NCI-H1092 (cell line): Measurements from ENCODE around the gene ACOX3.
"Not testable (repeated sequence)": the region's sequence is repeated elsewhere in the genome, so short reads cannot be mapped to it uniquely, and the experiment has no call there.

Experiments
- DNase-seq: peaks from one replicate; lab custom pipeline; 2025; lab: John Stamatoyannopoulos, UW

ACOX3 gene

DNA sequence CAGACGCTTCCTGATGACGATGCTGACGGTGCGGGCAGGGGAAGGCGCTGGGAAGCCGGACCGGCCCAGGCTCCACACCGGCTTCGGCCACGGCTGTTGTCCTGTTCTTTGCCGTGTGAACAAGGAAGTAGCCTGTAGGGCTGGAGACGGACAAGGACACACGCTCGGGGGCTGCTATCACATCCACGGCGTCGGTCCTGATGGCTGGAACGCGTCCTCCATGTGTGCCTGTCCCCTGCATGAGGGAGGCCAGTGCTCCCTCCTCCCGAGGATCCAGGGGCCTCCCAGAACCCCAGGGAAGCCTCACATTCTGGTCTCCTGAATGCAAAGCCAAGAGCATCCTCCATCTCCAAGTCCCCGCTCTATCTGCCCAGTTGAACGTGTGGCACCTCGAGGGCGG, 53.8 kb downstream of the ACOX3 start:
- no peak for DNase-seq

DNA sequence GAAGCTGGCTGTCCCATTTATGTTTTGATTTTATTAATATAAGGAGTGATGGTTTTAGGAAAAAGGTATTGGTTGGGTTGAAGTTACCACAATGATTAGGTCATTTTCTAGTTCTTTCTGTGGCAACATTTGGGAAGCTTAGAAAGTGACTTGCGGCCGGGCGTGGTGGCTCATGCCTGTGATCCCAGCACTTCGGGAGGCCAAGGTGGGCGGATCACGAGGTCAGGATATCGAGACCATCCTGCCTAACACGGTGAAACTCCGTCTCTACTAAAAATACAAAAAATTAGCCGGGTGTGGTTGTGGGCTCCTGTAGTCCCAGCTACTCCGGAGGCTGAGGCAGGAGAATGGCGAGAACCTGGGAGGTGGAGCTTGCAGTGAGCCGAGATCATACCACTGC, 54.4 kb downstream of the ACOX3 start:
- DNase-seq = not testable (repeated sequence)

DNA sequence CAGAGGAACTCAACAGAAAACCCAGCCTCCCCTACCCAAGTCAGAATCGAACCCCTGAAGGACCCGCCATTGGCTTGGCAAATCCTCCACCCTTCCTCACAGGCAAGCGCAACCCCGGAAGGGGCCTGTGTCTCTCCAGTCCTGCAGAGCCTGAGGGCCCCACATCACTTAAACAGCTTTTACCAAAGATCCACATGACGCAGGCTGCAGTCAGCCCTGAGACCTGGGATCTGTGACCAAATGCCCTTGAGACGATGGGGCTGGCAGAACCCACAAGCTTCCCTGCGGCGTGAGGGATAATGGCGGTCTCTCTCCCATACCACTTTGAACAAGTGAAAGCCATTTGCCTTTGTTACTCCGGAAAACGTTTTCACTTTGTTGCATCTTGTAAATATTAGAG, 54.9 kb downstream of the ACOX3 start:
- DNase-seq = no peak

DNA sequence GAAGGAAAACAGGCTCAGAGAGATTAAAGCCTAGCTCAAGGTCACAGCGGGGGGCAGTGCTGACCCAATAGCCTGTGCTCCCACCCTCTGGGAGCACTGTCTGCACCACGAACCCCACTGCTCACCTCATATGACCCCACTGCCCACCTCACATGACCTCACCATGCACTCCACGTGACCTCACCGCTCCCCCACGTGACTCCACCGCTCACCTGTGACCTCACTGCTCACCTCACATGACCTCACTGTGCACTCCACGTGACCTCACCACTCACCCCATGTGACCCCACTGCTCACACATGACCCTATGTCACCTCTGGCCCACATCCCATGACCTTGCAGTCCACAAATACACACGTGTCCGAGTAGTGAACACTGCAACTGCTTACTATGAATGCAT, 55.4 kb downstream of the ACOX3 start:
- no peak for DNase-seq

DNA sequence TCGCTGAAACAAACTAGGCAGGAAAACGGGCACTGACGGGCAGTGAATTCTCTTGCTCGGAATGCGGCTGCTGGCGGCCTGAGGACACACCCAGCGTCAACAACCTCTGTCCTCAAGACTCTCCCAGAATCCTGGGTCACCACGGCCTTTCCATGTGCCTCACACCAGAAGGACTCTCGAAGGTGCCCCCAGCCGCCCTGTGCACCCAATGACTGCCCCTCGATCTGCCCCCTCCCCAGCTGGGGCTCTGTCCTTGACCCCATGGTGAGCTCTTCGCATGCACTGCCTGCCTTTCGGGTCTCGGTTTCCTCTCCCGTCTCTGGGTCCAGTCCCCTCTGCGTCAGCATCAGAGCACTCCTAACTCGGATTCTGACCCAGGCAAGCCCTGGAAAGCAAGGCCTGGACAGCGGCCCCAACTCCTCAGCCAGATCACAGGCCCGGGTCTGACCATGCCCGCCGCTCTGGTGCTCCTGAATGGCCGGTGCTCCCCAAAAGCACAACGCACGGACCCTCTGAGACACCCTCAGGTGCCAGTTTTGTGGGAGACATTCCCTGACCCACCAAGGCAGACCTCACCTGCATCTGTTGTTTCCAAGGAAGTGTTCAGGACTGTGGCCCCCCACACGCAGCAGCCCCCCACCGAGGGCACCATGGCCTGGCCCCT, 56.0 kb downstream of the ACOX3 start:
- no peak for DNase-seq

DNA sequence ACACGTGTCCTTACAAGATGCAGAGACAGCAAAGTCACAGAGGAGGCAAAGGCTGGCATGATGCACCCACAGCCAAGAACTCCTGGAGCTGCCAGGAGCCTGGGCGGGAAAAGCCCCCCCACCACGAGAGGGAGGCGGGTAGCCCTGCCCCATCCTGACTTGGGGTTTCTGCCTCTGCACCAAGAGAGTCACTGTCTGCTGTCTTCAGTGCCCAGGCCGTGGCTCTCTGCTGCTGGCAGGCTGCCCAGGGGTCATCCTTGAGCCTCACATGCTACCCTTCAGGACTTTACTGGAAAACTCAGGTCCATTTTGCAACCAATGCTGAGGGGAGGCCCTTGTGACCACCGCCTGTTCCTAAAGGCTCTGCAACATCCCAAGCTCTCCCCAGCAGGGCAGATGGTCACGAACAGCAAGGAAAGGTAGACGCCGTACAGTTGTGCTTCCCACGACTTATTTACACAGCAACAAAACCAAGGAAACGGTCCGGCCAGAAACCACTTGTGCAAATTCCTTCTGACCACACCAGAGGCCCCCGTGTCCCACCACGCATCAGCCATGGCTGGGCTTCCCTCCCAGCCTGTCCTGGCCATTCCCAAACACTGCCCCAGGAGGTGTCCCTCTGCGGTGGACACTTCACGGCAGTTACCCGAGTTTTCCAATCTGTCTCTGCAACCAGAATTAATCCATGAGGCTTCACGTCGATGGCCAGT, 56.9 kb downstream of the ACOX3 start:
- DNase-seq = no peak

DNA sequence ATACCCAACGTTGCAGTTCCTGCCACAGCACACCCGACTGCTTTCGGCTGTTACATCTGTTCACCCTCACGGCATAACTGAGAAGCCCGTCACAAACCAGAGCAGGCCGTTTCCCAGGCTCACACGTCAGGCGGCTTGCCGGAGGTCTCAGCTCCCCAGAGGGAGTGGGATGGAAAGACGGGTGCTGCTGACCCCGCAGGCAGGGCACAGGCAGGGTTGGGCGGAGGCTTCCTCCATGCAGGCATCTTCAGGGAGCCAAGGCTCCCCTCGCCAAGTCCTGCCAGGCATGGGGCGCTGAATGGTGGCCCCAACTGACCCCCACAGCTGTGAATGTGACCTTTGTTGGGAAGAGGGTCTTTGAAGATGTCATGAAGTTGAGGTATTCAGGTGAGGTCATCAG, 57.5 kb downstream of the ACOX3 start:
- no peak for DNase-seq

DNA sequence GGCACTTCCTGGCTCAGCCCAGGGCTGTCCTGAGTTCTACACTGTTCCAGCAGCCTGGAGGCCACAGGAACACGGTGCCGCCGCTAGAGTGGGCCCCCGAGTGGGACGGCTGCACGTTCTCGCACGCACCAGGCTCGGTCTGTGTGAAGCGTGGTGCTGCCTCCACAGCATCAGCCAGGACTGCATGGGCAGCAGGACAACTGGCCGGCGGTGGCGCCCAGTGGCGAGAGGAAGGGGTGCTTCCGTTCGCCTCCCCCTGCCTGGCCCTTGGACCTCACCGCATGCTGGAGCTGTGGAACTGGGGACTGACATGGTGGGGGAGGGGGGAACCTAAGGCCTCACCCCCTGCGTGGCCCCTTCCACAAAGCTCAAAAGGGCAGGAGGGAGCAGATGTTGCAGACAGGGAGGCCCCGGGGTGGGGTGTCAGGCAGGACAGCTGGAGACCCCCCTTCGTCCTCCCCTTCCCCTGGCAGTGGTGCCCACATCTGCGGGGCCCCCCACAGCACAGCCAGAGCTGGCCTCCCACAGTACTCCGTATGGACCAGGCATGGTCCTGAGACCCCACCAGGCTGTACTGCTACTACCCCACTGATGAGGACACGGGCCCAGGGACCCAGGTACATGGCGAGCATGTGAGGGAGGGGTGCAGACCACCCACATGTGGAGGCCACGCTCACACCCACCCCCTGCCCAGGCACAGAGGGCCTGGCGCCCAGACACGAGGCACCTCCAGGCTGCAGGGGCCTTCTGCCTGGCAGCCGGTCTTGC, 58.5 kb downstream of the ACOX3 start:
- DNase-seq = no peak

DNA sequence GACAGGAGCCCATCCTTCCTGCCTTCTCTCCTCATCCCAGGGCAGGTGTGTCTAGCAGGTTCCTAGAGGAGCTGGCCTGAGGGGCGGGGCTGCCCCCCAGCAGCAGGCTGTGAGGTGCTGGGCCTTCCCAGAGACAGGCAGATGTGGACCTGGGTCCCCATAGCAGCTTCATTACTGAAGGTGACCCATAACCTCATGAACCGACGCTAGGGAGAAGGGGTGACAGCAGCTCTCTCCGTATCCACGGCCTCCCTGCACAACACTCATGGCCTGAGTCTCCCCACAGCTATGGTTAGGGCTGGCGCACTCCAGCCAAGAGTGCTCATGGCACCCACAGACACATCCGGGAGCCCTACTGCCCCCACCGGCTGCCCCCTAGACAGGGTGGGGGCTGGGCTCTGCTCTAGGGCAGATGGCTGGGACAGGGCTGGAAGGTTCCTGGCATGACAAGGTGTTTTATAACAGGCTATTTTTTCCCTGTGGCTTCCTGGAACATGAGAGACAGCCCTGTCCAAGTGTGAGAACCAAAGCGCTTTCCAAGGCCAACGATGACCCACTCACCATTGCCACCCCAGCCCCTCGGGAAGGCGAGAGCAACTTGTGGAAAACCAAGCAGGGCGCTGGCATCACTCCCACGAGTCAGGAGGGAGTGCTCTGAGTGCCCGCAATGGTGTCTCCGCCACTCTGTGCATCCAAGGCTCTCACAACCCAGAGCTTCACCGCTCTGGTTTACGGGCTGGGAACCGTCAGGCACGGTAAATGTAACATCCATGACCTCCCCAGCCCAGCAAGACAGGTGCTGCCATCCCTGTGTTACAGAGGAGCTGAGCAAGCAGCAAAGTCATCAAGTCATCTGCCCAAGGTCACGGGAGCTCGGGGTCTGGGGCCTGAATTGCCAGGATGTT, 59.8 kb downstream of the ACOX3 start:
- DNase-seq = no peak

DNA sequence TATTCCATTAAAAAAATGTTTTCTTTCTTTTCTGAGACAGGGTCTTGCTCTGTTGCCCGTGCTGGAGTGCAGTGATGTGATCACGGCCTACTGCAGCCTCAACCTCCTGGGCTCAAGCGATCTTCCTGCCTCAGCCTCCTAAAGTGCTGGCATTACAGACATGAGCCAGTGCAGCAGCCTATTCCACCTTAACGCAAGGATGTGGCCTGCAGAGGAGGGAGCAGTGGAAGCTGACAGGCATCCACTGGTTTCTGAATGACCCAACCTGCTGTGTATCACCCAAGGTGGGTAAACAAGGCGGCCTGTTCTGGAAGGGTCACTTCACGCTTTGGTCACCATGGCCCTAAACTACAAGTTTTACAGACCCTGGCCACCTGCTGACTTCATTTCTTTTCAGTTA, 60.8 kb downstream of the ACOX3 start:
- no peak for DNase-seq

DNA sequence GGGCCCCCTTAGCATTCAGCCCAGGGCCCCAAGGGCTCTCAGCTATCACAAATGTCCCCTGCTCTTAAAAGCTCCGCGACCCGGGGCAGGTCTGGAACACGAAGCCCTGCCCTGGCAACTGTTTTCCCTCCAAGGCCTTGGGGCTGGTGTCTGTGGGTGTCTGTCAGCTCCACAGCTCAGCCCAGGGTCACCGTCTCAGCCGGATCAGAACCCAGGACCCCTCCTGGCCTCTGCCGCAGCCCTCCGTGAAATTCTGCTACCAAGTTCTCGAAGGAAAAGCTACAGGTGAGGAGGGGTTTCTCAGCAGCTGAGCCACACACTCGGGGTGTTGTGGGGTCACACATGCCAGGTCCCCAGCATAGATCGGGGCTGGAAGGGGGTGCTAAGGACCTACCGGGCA, 61.2 kb downstream of the ACOX3 start:
- no peak for DNase-seq

DNA sequence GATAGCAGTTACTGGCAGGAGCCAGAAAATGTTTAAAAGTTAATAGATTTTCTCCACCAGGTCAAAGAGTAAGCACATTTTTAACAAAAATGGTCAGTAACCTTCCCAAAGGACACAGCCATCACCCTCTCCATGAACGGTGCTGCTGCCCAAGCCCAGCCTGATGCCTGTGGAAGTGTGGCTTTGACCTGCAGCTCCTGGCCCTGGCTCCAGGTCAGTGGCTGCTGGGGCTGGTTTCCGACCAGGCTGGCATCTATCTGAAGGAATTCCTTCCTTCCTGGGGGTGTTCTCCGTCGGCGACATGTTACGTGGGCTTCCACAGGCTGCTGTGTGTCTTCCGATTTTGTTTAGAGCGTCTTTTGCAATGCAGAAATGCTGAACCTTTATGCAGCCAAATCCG, 61.7 kb downstream of the ACOX3 start:
- no peak for DNase-seq

DNA sequence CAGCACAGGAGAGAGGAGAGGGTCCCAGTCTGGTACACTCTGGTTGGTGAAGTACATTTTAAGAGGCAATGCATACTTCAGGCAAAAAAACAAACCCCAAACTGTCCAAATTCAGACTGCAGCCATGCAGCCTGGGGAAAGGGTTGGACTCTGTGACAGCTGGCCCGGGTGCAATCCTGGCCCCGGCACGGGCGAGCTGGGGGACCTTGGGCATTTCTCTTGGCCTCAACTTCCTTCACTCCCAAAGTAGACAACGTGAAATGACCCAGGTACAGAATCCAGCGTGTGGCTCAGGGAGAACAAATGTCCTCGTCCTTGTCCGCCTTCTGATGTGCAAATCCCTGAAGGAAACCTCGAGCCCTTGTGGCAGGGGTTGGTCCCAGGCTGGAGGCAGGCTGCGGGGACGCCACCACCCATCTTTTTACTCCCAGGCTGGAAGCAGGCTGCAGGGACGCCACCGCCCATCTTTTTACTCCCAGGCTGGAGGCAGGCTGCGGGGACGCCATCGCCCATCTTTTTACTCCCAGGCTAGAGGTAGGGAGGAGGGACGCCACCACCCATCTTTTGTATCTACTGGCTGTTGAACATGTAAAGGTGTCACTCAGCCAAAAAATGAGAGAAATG, 62.3 kb downstream of the ACOX3 start:
- DNase-seq = no peak

DNA sequence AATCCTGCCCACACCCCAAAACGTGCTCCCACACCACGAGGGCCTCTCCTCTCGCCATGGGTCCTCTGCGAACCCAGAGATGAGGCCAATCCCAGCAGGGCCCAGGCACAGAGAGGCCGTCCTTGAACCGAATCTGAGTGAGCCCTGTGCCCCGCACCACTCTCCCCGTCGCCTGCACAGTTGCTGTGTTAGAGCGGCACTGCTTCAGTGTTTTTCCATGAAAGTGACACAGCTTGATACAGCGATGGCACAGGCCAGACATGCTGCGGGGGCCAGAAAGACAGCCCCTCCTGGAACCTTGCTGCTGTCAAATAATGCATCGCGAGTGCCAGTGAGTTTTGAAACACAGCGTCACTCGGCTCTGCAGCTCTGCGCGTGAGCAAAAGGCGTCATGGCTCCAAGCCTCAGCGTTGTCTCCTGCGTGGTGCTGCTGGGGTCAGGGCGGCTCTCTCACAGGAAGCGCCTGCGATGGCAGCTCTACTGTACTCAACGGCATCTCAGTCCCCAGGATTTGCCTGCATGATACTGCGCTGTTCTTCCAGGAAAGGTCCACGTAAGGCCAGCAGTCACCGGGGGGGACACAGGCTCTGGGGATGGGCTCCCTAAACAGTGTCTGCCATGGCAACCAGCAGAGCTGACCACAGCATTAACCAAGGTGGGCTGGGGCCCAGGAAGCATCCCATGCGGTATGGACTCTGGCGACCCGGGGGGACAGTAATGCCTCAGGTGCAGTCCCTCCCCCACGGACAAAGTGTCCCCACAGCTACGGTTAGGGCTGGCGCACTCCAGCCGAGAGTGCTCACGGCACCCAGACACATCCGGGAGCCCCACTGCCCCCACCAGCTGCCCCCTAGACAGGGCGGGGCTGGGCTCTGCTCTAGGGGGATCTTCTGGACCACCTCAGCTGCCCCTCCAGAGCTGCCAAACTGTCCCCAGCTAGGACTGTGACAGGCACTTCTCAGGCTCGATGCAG, 63.1 kb downstream of the ACOX3 start:
- DNase-seq = no peak

DNA sequence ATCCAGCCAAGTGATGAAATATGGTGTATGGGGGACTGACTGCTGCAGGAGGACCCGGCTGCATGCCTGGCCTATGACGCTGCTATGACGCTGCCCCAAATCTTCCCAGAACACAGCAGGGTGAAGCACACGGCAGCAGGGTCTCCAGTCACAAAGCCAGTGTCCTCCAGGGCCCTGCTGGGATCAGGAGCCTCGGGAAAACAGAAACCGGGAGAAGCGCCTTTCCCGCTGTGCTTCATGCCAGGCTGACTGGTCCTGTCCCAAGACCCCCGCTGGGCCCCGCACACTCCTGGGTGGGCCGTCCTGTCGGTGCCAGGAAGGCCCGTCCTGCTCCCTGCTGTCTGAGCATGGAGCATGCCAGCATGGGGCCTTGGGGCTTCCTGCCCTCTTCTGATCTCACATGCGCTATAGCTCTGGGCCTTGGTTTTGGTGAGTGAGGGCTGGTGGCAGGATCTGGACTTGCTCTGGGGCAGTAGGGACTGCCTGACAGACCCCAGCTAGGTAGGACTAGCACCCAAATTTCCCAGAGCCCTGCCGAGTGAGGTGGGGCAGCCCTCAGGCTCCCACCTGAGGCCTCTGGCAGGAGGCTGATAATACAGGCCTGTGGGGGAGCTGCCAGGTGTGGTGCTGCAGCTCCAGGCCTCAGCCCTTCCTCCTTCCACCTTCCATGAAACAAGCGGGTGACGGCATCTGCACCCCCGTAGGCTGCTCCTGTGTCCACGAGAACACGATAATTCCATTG, 64.0 kb downstream of the ACOX3 start:
- no peak for DNase-seq

DNA sequence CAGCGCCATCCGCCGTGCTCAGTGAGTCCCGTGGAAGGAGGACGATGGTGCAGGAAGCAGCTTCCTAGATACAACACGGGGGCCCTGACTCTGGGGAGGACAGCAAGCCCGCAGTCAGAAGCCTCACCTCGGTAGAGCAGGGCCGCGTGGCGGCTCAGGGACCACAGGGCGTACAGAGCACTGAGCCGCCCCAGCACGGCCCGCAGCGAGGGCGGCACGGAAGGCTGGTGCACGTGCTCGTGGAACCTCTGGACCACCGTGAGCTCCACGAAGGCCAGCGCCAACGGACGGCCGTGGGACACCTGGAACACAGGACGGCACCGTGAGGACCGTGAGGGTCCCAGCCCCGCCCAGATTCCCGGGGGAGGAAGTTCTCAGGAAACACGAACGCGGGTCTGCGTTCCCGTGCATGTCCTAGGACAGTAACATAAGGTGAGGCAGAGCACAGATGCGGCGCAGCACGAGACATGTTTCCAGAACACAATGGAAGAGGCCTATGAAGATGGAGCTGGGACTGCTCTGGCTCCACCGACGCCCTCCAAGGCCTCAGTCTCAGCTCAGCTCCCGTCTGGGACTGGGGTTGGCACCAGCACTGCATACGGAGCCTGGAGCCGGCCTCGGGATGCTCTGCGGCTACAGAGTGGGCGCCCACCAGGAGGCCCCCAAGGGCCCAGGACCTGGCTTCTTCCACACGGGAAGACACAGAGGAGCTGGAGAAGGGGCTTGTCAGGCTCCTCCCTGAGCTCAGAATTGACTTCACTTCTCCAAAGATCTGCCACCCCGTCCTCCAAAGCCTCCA, 65.5 kb downstream of the ACOX3 start:
- DNase-seq = no peak

DNA sequence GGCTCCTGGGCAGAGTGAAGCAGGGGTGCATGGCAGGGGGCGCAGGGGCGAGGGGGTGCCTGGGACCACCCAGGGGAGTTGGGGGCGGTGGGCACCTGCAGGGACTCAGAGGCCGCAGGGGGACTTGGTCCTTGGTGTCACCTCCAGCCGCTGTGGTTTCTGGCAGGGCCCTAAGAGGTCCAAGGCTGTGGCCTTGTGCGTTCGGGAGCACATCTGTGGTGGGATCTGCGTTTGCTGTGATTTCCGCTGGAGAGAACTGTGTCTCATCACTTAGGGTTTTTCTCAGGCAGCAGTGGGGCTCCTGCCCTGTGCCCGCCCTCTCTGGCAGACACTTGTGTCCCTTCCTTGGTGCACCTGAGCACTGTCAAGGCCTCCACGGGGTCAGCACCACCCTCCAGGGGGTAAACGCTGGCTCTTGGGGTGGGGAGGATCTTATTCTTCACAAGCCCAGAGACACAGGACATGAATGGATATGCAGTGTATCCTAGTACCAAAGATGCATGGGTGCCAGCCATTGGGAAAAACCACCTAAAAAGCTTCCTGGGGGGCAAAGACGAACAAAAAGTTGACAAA, 66.5 kb downstream of the ACOX3 start:
- no peak for DNase-seq

DNA sequence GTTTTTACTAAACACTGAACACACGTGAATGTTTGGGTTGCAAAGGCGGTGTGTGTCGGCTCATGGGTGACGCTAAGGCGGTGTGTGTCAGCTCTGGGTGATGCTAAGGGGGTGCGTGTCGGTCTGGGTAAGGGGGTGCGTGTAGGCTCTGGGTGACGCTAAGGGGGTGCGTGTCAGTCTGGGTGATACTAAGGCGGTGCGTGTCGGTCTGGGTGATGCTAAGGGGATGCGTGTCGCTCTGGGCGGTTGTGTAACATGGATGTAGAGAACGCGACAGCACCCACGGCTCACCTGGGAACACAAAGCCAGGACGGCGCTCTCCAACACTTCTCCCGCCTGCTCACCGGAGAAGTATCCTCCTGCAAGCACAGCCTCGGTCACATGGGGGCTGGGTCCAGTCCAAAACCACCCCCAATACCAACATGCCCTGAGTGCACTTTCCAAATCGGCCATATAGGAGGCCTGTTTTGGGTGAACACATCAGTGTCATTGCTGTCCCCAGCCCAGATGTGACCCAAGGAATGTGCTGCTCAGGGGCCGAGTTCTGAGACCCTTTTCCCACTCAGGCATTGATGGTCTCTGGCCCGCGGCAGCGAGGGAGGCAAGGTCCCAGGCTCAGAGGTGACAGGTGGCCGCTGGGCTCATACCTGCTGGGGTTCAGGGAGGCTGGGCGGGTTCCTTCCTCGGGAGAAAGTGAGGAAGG, 67.1 kb downstream of the ACOX3 start:
- DNase-seq = no peak
